ENCODE measurements around the gene TBX3. TPM values are rescaled to one million over a fixed set of nuclear protein-coding genes. Genes with fewer than 3 reads are reported as not detected.

The TBX3 gene
- polyA plus RNA-seq (2013, experiment 1 of 2): not detected
- not detected for polyA plus RNA-seq (2013, experiment 2 of 2)

DNA sequence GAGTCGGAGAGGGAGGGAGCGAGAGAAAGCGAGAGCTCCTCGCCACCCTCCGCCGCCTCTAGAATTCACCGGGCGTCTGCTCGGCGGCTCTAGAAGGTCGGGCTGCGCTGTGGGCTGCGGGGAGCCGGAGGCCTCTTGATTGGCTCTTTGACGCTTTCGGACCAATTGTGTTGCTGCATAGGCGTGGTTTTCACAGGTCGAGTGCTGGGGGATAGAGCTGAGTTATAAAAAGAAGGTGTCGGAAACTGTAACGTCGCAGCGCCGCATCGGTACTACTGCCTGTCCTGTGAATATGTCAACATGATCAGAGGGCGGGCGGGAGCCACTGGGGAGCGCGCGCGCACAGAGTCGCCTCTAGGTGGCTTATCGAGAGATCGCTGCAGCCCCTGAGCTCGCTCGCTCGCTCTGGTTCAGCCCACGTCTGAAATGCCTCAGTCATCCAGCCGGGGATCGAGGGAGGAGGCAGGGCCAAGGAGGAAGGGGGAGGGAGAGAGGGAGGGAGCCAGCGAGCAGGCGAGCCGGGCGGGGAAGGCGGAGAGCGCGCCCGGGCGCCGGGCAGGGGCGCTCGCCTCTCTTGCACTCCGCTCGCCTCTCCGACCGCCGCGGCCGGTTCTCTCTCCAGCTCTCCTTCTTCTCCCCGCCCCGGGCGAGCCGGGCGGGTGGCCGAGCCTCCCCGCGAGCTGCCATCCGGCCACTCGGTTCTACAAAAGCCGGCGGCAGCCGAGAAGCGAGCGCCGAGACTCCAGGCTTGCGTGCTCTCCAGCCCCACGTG lies at the start of gene TBX3:
Gene TBX3 (minus strand): TSS at position 78 of the 772 bp plus-strand sequence. CDS start 975 bp downstream, outside the sequence.
- Histone ChIP-seq H3K27me3 (ENCODE audit: control insufficient read depth in 3 of 3, insufficient read depth in 3 of 3, low read depth in 1 of 3, low read length in 3 of 3) (peaks cover 52 to 99% (median 90%) of the 10 kb centered on the region in 3 experiments), H3K36me3 (replicated peaks in 1 of 2; ENCODE audit: control insufficient read depth in 2 of 2, insufficient read depth in 2 of 2, low read length in 2 of 2) (no peaks in the 10 kb centered on the region)

GRCh38 chr12:114732426-114733030 lies 48.6 kb upstream of the TBX3 start:
- H2BK120ac ChIP-seq (ENCODE audit: low read depth, low read length): no peak overlapping the region
- no peak overlapping the region for H2BK5ac ChIP-seq (ENCODE audit: low read length)
- DNase-seq (ENCODE audit: low spot score): no peak
- no peak overlapping the region for H2AK5ac ChIP-seq (ENCODE audit: low read depth, low read length)
- H3K36me3 ChIP-seq (replicated peaks in 1 of 2; ENCODE audit: control insufficient read depth in 2 of 2, insufficient read depth in 2 of 2, low read length in 2 of 2): no peaks in the 10 kb centered on the region
- H4K91ac ChIP-seq (ENCODE audit: low read depth, low read length, poor library complexity): no peak overlapping the region
- no CpG with 5 or more reads among the region's 4 CpGs for WGBS, 2 donors (ENCODE audit: extremely low coverage in 2 of 2, insufficient read length in 2 of 2, insufficient replicate concordance in 1 of 2)
- no peak overlapping the region for H3K23ac ChIP-seq (ENCODE audit: low read depth, low read length, poor library complexity)
- H3K4me3 ChIP-seq (ENCODE audit: low read length in 2 of 2): no peak overlapping the region
- no peak overlapping the region for H2AFZ ChIP-seq (ENCODE audit: low read length)
- H3K9me3 ChIP-seq (replicated peaks in 1 of 2; ENCODE audit: control insufficient read depth in 2 of 2, insufficient read depth in 1 of 2, low read depth in 1 of 2, low read length in 2 of 2): peaks cover 0 to 8% of the 10 kb centered on the region in 2 donors
- H3K4me2 ChIP-seq (ENCODE audit: insufficient read depth, low read length, poor library complexity, severe bottlenecking): no peak overlapping the region
- H3K27me3 ChIP-seq (ENCODE audit: control insufficient read depth in 3 of 3, insufficient read depth in 3 of 3, low read depth in 1 of 3, low read length in 3 of 3): peaks cover 12 to 37% (median 26%) of the 10 kb centered on the region in 3 experiments
- no peak overlapping the region for H2BK12ac ChIP-seq (ENCODE audit: low read length)
- H3K27ac ChIP-seq (replicated peaks; ENCODE audit: low read length): no peak overlapping the region
- no peak overlapping the region for H2BK15ac ChIP-seq (ENCODE audit: low read length)
- no peak overlapping the region for H3K4ac ChIP-seq (ENCODE audit: low read length)
- H3K9ac ChIP-seq (ENCODE audit: low read depth, low read length, poor library complexity): no peak overlapping the region
- H3K79me1 ChIP-seq (ENCODE audit: low read depth, low read length): no peaks in the 10 kb centered on the region
- H4K8ac ChIP-seq (ENCODE audit: low read depth, low read length): no peak overlapping the region
- H3K4me1 ChIP-seq (ENCODE audit: control insufficient read depth in 2 of 2, insufficient read depth in 1 of 2, low read depth in 1 of 2, low read length in 2 of 2): peaks cover 0 to 3% of the 10 kb centered on the region in 2 donors
- peak overlapping the region; percentile 14 for H3K14ac ChIP-seq (ENCODE audit: low read length)
- H3K18ac ChIP-seq (ENCODE audit: low read length): peak overlapping the region; percentile 53

More for the DNA sequence above, at the start of gene TBX3:
- H2BK5ac ChIP-seq (ENCODE audit: low read length): no peak within 1 kb of the TSS
- DNase-seq (ENCODE audit: low spot score): peak; percentile 91
- H2AFZ ChIP-seq (ENCODE audit: low read length): peak within 1 kb of the TSS; percentile 91
- no peaks in the 10 kb centered on the region for H3K9me3 ChIP-seq (replicated peaks in 1 of 2; ENCODE audit: control insufficient read depth in 2 of 2, insufficient read depth in 1 of 2, low read depth in 1 of 2, low read length in 2 of 2)
- peak within 1 kb of the TSS; percentile 78 for H3K9ac ChIP-seq (ENCODE audit: low read depth, low read length, poor library complexity)
- peak within 1 kb of the TSS; percentile 93 for H3K18ac ChIP-seq (ENCODE audit: low read length)
- H2BK120ac ChIP-seq (ENCODE audit: low read depth, low read length): no peak within 1 kb of the TSS
- H2BK12ac ChIP-seq (ENCODE audit: low read length): no peak within 1 kb of the TSS
- H3K4me3 ChIP-seq (ENCODE audit: low read length in 2 of 2): peak within 1 kb of the TSS; percentile 12 to 76
- no peaks in the 10 kb centered on the region for H3K79me1 ChIP-seq (ENCODE audit: low read depth, low read length)
- peak within 1 kb of the TSS; percentile 88 for H2BK15ac ChIP-seq (ENCODE audit: low read length)
- no peak within 1 kb of the TSS for H3K27ac ChIP-seq (replicated peaks; ENCODE audit: low read length)
- H3K4me2 ChIP-seq (ENCODE audit: insufficient read depth, low read length, poor library complexity, severe bottlenecking): peak within 1 kb of the TSS; percentile 74
- H4K91ac ChIP-seq (ENCODE audit: low read depth, low read length, poor library complexity): no peak within 1 kb of the TSS
- H4K8ac ChIP-seq (ENCODE audit: low read depth, low read length): peak within 1 kb of the TSS; percentile 85
- no peak within 1 kb of the TSS for H2AK5ac ChIP-seq (ENCODE audit: low read depth, low read length)
- peaks cover 0 to 14% of the 10 kb centered on the region in 2 donors for H3K4me1 ChIP-seq (ENCODE audit: control insufficient read depth in 2 of 2, insufficient read depth in 1 of 2, low read depth in 1 of 2, low read length in 2 of 2)
- WGBS, 2 donors (ENCODE audit: extremely low coverage in 2 of 2, insufficient read length in 2 of 2, insufficient replicate concordance in 1 of 2): no CpG with 5 or more reads among the region's 76 CpGs
- peak within 1 kb of the TSS; percentile 69 for H3K23ac ChIP-seq (ENCODE audit: low read depth, low read length, poor library complexity)
- H3K14ac ChIP-seq (ENCODE audit: low read length): no peak within 1 kb of the TSS
- H3K4ac ChIP-seq (ENCODE audit: low read length): no peak within 1 kb of the TSS

DNA sequence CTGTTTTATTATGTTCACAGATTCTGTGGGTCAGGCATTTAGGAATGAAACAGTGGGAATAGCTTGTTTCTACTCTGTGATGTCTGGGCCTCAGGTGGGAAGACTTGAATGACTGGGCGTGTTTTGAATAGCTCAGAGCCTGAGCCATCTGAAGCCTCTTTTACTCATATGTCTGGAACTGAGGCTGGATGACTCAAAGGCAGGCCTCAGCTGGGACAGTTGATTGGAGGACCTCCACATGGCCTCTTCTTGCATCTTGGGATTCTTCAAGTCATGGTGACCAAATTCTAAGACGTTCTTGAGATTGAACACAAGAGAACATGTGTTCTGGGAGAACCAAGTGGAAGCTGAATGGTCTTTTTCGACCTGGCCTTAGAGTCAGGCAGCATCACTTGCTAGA lies 45.8 kb upstream of the TBX3 start:
- Histone ChIP-seq H3K9me3 (replicated peaks in 1 of 2; ENCODE audit: control insufficient read depth in 2 of 2, insufficient read depth in 1 of 2, low read depth in 1 of 2, low read length in 2 of 2) (peaks cover 0 to 3% of the 10 kb centered on the region in 2 donors), H3K4me2 (ENCODE audit: insufficient read depth, low read length, poor library complexity, severe bottlenecking) (no peak overlapping the region), H3K27me3 (ENCODE audit: control insufficient read depth in 3 of 3, insufficient read depth in 3 of 3, low read depth in 1 of 3, low read length in 3 of 3) (peaks cover 4 to 11% (median 7%) of the 10 kb centered on the region in 3 experiments), H2BK5ac (ENCODE audit: low read length) (no peak overlapping the region), H3K4me1 (ENCODE audit: control insufficient read depth in 2 of 2, insufficient read depth in 1 of 2, low read depth in 1 of 2, low read length in 2 of 2) (peaks cover 0 to 2% of the 10 kb centered on the region in 2 donors), H4K8ac (ENCODE audit: low read depth, low read length) (no peak overlapping the region), H3K36me3 (replicated peaks in 1 of 2; ENCODE audit: control insufficient read depth in 2 of 2, insufficient read depth in 2 of 2, low read length in 2 of 2) (no peaks in the 10 kb centered on the region), H3K4ac (ENCODE audit: low read length) (no peak overlapping the region), H3K14ac (ENCODE audit: low read length) (no peak overlapping the region), H3K27ac (replicated peaks; ENCODE audit: low read length) (no peak overlapping the region), H3K18ac (ENCODE audit: low read length) (no peak overlapping the region), H2BK120ac (ENCODE audit: low read depth, low read length) (no peak overlapping the region), H2BK12ac (ENCODE audit: low read length) (no peak overlapping the region), H2AFZ (ENCODE audit: low read length) (no peak overlapping the region), H2AK5ac (ENCODE audit: low read depth, low read length) (no peak overlapping the region), H3K23ac (ENCODE audit: low read depth, low read length, poor library complexity) (no peak overlapping the region), H4K91ac (ENCODE audit: low read depth, low read length, poor library complexity) (no peak overlapping the region), H3K4me3 (ENCODE audit: low read length in 2 of 2) (no peak overlapping the region), H3K9ac (ENCODE audit: low read depth, low read length, poor library complexity) (no peak overlapping the region), H2BK15ac (ENCODE audit: low read length) (no peak overlapping the region), H3K79me1 (ENCODE audit: low read depth, low read length) (no peaks in the 10 kb centered on the region)
- WGBS, 2 donors (ENCODE audit: extremely low coverage in 2 of 2, insufficient read length in 2 of 2, insufficient replicate concordance in 1 of 2): no CpG with 5 or more reads among the region's 3 CpGs
- DNase-seq (ENCODE audit: low spot score): no peak

GRCh38 chr12:114726092-114726710 lies 42.2 kb upstream of the TBX3 start:
- H3K18ac ChIP-seq (ENCODE audit: low read length): no peak overlapping the region

More at GRCh38 chr12:114726092-114726710, 42.2 kb upstream of the TBX3 start:
- H3K27ac ChIP-seq (replicated peaks; ENCODE audit: low read length): no peak overlapping the region
- no peak overlapping the region for H3K14ac ChIP-seq (ENCODE audit: low read length)
- no CpG with 5 or more reads among the region's 7 CpGs for WGBS, 2 donors (ENCODE audit: extremely low coverage in 2 of 2, insufficient read length in 2 of 2, insufficient replicate concordance in 1 of 2)
- H3K9ac ChIP-seq (ENCODE audit: low read depth, low read length, poor library complexity): no peak overlapping the region
- no peaks in the 10 kb centered on the region for H3K79me1 ChIP-seq (ENCODE audit: low read depth, low read length)
- no peak overlapping the region for H3K23ac ChIP-seq (ENCODE audit: low read depth, low read length, poor library complexity)
- no peak overlapping the region for H2AFZ ChIP-seq (ENCODE audit: low read length)
- no peak overlapping the region for H4K91ac ChIP-seq (ENCODE audit: low read depth, low read length, poor library complexity)
- no peak overlapping the region for H2BK120ac ChIP-seq (ENCODE audit: low read depth, low read length)
- H3K4me3 ChIP-seq (ENCODE audit: low read length in 2 of 2): no peak overlapping the region
- no peaks in the 10 kb centered on the region for H3K9me3 ChIP-seq (replicated peaks in 1 of 2; ENCODE audit: control insufficient read depth in 2 of 2, insufficient read depth in 1 of 2, low read depth in 1 of 2, low read length in 2 of 2)
- no peaks in the 10 kb centered on the region for H3K36me3 ChIP-seq (replicated peaks in 1 of 2; ENCODE audit: control insufficient read depth in 2 of 2, insufficient read depth in 2 of 2, low read length in 2 of 2)
- H4K8ac ChIP-seq (ENCODE audit: low read depth, low read length): no peak overlapping the region
- H3K4me1 ChIP-seq (ENCODE audit: control insufficient read depth in 2 of 2, insufficient read depth in 1 of 2, low read depth in 1 of 2, low read length in 2 of 2): no peaks in the 10 kb centered on the region
- no peak overlapping the region for H2BK5ac ChIP-seq (ENCODE audit: low read length)
- H2BK12ac ChIP-seq (ENCODE audit: low read length): no peak overlapping the region
- no peak overlapping the region for H3K4ac ChIP-seq (ENCODE audit: low read length)
- no peak overlapping the region for H2AK5ac ChIP-seq (ENCODE audit: low read depth, low read length)
- DNase-seq (ENCODE audit: low spot score): no peak
- H3K27me3 ChIP-seq (ENCODE audit: control insufficient read depth in 3 of 3, insufficient read depth in 3 of 3, low read depth in 1 of 3, low read length in 3 of 3): no peaks in the 10 kb centered on the region
- H3K4me2 ChIP-seq (ENCODE audit: insufficient read depth, low read length, poor library complexity, severe bottlenecking): no peak overlapping the region
- H2BK15ac ChIP-seq (ENCODE audit: low read length): no peak overlapping the region

All from neuronal stem cell (in vitro differentiated cells).